Measurements from ENCODE around the gene ELK1. TPM values are rescaled to one million over a fixed set of nuclear protein-coding genes. Genes with fewer than 3 reads are reported as not detected.
A peak's percentile ranks its signal among the peaks of the same experiment; 100 is the strongest.

ELK1 gene
- total and polyA plus RNA-seq, 2 of the 4 experiments (the other 2 are of a cell fraction) = 10.0 to 24.3 TPM

DNA sequence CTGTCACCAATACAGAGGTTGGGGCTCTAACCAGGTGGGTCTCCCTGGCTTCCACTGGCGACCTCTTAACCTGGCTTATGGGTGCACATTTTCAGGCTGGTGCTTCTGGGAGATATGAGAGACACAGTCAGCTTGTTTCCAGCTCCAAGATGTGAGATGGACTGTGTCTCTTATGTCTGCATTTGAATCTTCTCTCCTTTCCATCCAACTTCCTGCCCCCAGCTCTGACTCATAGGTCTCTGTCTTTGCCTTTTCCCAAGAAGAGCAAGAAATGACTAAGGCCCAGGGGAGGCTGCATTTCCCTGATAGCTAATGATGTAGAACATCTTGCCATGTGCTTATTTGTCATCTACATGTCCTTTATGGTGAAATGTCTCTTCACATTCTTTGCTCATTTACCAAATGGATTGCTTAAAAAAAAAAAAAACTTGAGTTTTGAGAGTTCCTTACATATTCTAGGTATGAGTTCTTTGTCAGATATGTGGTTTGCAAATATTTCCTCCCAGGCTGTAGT, 11.8 kb upstream of the ELK1 start:
- Histone ChIP-seq H3K9me3 (ENCODE audit: control insufficient read depth, insufficient read depth, low read length) (no peaks in the 10 kb centered on the region), H2AK9ac (replicated peaks; ENCODE audit: low read depth, low read length, poor library complexity) (no peak overlapping the region), H3K27ac (ENCODE audit: insufficient read depth, low read length) (peak overlapping the region; percentile 65), H3K4me3 (ENCODE audit: insufficient read depth, low read depth, low read length) (no peak overlapping the region), H3K56ac (ENCODE audit: extremely low read depth, insufficient read depth, low read length) (peak overlapping the region; percentile 57), H3K14ac (replicated peaks; ENCODE audit: low read depth, low read length) (peak overlapping the region; percentile 93), H2BK5ac (ENCODE audit: low read depth, low read length, poor library complexity, severe bottlenecking) (peak overlapping the region; percentile 88), H3K9me1 (ENCODE audit: insufficient read depth, low read length) (0 out of 2 replicates have a peak, but pooled peaks cover 4% of the 10 kb centered on the region), H4K5ac (ENCODE audit: low read depth, low read length) (peak overlapping the region; percentile 11; the same call in 1 of the 2 replicates), H3K4me1 (ENCODE audit: control insufficient read depth, insufficient read depth, low read length) (peaks cover 4% of the 10 kb centered on the region; the same call in 1 of the 2 replicates), H2AFZ (replicated peaks; ENCODE audit: low read length, poor library complexity) (peak overlapping the region; percentile 82), H3K79me1 (ENCODE audit: low read depth in 1 of 2, low read length in 2 of 2) (peaks cover 11 to 14% of the 10 kb centered on the region in 2 experiments), H3K4me2 (ENCODE audit: low read depth, low read length) (peak overlapping the region; percentile 19), H3K4ac (ENCODE audit: low read depth, low read length) (peak overlapping the region; percentile 91), H3K36me3 (ENCODE audit: control insufficient read depth, insufficient read depth, low read length) (0 out of 2 replicates have a peak, but pooled peaks cover 3% of the 10 kb centered on the region), H2BK20ac (ENCODE audit: low read depth, low read length) (peak overlapping the region; percentile 88), H3K9ac (ENCODE audit: low read depth, low read length) (no peak overlapping the region), H2BK120ac (ENCODE audit: low read depth, low read length) (peak overlapping the region; percentile 97), H3K27me3 (ENCODE audit: control insufficient read depth, insufficient read depth, low read length) (no peaks in the 10 kb centered on the region), H3K18ac (ENCODE audit: low read depth, low read length) (peak overlapping the region; percentile 15), H4K20me1 (ENCODE audit: insufficient read depth, low read length) (no peaks in the 10 kb centered on the region), H2BK15ac (ENCODE audit: low read depth, low read length) (peak overlapping the region; percentile 96; the same call in 1 of the 3 replicates), H4K8ac (ENCODE audit: low read depth in 2 of 2, low read length in 2 of 2) (peak overlapping the region; percentile 79 to 96), H4K91ac (ENCODE audit: insufficient read depth, low read depth, low read length) (peak overlapping the region; percentile 95), H3K23ac (ENCODE audit: low read depth, low read length) (peak overlapping the region; percentile 92), H2AK5ac (ENCODE audit: low read depth, low read length) (peak overlapping the region; percentile 80)
- intact Hi-C loops (cut with micrococcal nuclease) = loop anchor here (1.0 kb wide), 1 partner anchor 174 kb away; the partner anchor contains the start of gene ZNF81
- WGBS, 2 experiments (ENCODE audit: extremely low coverage in 2 of 2, insufficient read length in 1 of 2) = no CpG with 5 or more reads among the region's 1 CpG
- no TSS peak for BruUV-seq (replicated peaks)
- peak; percentile 93 for DNase-seq
- ATAC-seq (ENCODE audit: low read depth) = peak; percentile 27
- ChIA-PET POLR2A (ENCODE audit: unreplicated experiment) (no interaction called here), CTCF (no interaction called here)
- dilution Hi-C loops (cut with HindIII; ENCODE audit: low sequenced_read_pairs, unreplicated experiment) = no loop called here
- in situ Hi-C loops (cut with MboI; ENCODE audit: low sequenced_read_pairs) = no loop called here
- TF ChIP-seq MAFK (IDR thresholded peaks at IDR 0.05; ENCODE audit: low read depth, low read length) = no peak
- TF ChIP-seq POLR2A (IDR thresholded peaks at IDR 0.05; ENCODE audit: low read depth, low read length) = peak; percentile 31; the same call in 1 of the 2 replicates
- TF ChIP-seq, protein P1, sequence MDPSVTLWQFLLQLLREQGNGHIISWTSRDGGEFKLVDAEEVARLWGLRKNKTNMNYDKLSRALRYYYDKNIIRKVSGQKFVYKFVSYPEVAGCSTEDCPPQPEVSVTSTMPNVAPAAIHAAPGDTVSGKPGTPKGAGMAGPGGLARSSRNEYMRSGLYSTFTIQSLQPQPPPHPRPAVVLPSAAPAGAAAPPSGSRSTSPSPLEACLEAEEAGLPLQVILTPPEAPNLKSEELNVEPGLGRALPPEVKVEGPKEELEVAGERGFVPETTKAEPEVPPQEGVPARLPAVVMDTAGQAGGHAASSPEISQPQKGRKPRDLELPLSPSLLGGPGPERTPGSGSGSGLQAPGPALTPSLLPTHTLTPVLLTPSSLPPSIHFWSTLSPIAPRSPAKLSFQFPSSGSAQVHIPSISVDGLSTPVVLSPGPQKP (IDR thresholded peaks at IDR 0.05; ENCODE audit: borderline replicate concordance, low read depth, low read length) = no peak
- TF ChIP-seq NFE2L2 (IDR thresholded peaks at IDR 0.05; ENCODE audit: low read depth, low read length) = 0 out of 2 replicates have a peak, but pooled peaks have one; percentile 1
- TF ChIP-seq MXI1 (IDR thresholded peaks at IDR 0.05; ENCODE audit: borderline replicate concordance, low read depth, low read length) = 0 out of 2 replicates have a peak, but pooled peaks have one; percentile 37
- peak; percentile 65; the same call in 1 of the 2 replicates for TF ChIP-seq MAZ (IDR thresholded peaks at IDR 0.05; ENCODE audit: borderline replicate concordance, low read depth, low read length)
- TF ChIP-seq FOS (IDR thresholded peaks at IDR 0.05; ENCODE audit: low read depth, low read length) = peak; percentile 73
- TF ChIP-seq SMC3 (IDR thresholded peaks at IDR 0.05; ENCODE audit: low read depth, low read length) = no peak
- TF ChIP-seq, protein P2, sequence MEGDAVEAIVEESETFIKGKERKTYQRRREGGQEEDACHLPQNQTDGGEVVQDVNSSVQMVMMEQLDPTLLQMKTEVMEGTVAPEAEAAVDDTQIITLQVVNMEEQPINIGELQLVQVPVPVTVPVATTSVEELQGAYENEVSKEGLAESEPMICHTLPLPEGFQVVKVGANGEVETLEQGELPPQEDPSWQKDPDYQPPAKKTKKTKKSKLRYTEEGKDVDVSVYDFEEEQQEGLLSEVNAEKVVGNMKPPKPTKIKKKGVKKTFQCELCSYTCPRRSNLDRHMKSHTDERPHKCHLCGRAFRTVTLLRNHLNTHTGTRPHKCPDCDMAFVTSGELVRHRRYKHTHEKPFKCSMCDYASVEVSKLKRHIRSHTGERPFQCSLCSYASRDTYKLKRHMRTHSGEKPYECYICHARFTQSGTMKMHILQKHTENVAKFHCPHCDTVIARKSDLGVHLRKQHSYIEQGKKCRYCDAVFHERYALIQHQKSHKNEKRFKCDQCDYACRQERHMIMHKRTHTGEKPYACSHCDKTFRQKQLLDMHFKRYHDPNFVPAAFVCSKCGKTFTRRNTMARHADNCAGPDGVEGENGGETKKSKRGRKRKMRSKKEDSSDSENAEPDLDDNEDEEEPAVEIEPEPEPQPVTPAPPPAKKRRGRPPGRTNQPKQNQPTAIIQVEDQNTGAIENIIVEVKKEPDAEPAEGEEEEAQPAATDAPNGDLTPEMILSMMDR (conservative IDR thresholded peaks at IDR 0.05; ENCODE audit: low read depth, low read length) = no peak
- peak; percentile 81 for TF ChIP-seq CEBPB (IDR thresholded peaks at IDR 0.05; ENCODE audit: low read depth, low read length)
- TF ChIP-seq, protein P3, sequence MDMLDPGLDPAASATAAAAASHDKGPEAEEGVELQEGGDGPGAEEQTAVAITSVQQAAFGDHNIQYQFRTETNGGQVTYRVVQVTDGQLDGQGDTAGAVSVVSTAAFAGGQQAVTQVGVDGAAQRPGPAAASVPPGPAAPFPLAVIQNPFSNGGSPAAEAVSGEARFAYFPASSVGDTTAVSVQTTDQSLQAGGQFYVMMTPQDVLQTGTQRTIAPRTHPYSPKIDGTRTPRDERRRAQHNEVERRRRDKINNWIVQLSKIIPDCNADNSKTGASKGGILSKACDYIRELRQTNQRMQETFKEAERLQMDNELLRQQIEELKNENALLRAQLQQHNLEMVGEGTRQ (IDR thresholded peaks at IDR 0.05; ENCODE audit: low read depth, low read length) = no peak
- no peak for TF ChIP-seq RCOR1 (IDR thresholded peaks at IDR 0.05; ENCODE audit: insufficient replicate concordance, low read length)
- TF ChIP-seq BHLHE40 (IDR thresholded peaks at IDR 0.05; ENCODE audit: low read depth, low read length) = no peak
- TF ChIP-seq RAD21 (IDR thresholded peaks at IDR 0.05; ENCODE audit: low read length) = no peak
- no peak for TF ChIP-seq RFX5 (IDR thresholded peaks at IDR 0.05; ENCODE audit: low read depth, low read length)

Data from IMR-90 (cell line).